ENCODE results near the gene CATSPER3.

Gene CATSPER3

GRCh38 chr5:135028791-135029476, 61.2 kb downstream of the CATSPER3 start:
- in situ Hi-C loops (cut with HindIII; ENCODE audit: low sequenced_read_pairs) = no loop called here

DNA sequence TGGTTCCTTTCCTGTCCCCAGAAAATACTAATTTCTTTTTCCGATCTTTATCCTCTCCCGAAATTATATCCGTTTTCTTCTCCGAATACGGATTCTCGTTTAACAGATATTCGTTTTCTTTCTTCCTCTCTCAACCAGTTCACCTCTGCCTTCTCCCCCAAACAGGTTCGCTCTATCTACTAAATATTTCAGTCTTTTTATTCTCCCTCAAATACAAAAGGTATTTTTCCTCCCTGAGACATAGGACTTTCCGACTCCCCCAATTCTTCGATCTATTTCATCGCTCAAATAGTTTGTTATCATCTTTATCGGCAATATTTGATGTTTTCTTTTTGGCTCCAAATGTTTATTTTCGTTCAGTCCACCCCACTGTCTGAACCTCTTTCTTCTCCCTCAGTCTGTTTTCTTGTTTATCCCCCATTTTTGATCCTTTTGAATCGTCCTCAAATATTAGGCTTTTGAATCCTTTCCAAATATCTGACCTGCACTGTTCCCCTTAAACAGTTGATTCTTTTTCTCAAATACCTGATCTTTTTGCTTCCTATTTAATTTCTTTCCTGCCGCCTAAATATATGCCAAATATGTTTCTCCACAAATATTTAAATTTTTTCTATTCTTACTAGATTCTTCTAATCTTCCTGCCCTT, 61.9 kb downstream of the CATSPER3 start:
- in situ Hi-C loops (cut with HindIII; ENCODE audit: low sequenced_read_pairs) = no loop called here

DNA sequence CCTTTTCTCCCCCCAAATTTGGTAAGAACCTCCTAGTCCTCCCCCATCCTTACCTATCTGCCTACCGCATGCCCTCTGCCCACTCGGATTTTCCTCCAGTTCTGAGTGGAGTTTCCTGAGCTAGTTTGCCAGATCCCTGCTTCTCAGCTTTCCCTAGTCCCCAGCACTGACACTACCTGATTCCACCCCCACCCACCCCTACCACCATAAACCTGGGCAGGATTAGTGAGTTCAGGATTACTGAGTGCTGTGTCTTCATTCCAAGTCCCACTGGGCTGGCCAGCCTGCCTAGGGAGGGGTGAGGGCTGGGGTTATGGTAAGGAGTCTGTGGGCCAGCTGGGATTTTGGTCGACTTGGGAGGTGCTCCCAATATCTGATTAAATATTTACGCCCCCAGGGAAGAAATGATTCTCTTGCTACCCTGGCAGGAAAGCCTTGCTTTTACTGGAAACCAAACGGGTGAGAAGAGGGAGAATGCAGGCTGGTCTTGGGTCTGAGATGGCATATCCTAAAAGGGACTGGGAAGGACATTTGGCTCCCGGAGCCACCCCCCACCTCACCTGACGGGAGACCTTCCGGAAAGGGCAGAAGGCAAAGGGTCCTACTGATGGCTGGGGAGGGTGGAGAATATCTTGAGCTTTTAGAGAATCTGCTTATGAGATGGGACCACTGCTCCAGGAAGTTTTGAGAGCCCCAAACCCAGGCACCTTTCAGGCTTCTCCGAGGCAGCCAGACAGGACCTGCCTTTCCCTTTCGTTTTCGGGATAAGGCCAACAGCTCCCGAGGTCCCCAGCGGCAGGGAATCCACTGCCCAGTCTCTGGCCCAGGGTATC, 62.6 kb downstream of the CATSPER3 start:
- in situ Hi-C loops (cut with HindIII; ENCODE audit: low sequenced_read_pairs) = no loop called here

DNA sequence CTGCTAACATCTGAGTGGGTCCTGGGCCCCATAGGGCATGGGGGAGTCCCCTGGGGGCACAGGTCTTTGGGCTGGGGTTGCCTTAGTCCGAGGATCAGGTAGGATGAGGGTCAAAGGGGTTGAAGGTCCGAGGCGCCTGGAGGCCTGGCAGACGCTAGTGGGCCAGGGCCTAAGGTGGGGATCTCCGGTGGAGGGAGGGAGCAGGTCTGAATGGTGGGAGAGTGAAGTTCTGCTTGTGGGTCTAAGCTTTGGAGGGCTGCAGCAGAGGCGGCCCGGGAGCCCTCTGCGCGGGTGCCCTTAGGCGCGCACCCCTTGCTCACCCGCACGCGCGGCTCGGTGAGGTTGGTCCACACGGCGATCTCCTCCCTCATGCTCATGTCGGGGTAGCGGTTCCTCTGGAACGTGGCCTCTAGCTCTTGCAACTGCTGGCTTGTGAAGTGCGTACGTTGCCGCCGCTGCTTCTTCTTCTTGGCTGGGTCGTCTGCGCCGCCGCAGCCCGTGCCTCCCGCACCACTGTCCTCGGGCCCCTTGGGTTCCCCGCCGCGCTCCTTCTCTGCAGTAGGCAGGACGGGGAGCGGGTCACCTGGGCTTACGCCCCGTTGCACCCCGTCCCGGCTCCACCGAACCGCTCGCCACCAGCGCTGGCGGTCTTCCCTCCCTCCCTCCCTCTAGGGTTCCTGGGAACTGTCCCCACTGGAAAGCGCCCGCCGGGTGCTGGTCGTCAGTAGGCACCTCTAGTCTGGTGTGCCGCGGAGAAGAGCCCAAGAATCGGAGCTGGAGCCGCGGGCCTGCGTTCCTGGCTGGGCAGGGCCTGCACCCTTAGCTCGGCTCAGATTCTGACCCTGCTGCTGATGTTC, 63.5 kb downstream of the CATSPER3 start:
- in situ Hi-C loops (cut with HindIII; ENCODE audit: low sequenced_read_pairs) = no loop called here

GRCh38 chr5:135031813-135032694, 64.3 kb downstream of the CATSPER3 start:
- in situ Hi-C loops (cut with HindIII; ENCODE audit: low sequenced_read_pairs) = no loop called here

- in situ Hi-C loops (cut with HindIII; ENCODE audit: low sequenced_read_pairs) = no loop called here
These were observed 64.9 kb downstream of the CATSPER3 start for GRCh38 chr5:135032695-135032998.

DNA sequence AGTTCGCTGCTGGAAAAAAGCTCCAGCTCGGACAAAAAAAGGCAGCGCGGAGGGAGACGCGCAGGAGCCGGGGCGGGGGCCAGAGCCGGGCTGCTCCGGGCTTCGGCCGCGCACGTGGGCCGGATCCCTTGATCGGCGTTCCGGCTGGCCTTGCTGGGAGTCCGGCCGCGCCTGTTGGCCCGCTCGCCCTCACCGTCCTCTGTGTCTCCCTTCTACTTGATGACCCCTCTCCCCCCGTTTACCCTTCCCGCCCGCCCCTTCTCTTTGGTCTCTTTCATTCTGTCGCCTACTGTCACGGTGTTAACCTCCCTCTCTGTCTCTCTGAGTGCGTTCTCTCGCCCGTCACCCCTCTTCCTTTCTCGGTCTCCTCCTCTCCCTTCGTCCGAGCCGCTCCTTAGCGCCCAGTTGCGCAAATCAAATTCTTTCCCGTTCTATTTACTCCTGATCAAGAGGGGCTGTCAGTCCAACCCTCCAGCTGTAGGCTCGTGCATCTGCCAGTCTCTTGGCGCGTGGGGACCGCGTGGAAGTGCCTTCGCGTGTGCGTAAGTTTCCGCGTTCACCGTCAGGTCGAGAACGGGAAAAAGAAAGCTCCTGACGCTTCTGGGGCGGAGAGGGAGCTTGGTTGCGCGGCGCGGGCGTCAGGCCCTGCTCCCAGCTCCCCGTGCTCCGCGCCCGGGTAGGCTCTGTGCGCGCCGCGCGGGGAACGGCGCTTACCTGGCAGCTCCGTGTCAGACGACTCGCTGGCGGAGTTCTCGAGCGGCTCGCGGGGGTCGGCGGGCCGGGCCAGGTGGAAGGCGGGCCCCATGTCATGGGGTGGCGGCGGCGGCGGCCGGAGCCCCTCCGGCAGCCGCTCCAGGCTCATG, 65.5 kb downstream of the CATSPER3 start:
- in situ Hi-C loops (cut with HindIII; ENCODE audit: low sequenced_read_pairs) = no loop called here

GRCh38 chr5:135033901-135034235, 66.2 kb downstream of the CATSPER3 start, which contains the start of gene PITX1:
TSS of gene PITX1 (minus strand) at chr5:135034228. CDS start at chr5:135033881, 347 bp downstream.
- in situ Hi-C loops (cut with HindIII; ENCODE audit: low sequenced_read_pairs) = no loop called here

DNA sequence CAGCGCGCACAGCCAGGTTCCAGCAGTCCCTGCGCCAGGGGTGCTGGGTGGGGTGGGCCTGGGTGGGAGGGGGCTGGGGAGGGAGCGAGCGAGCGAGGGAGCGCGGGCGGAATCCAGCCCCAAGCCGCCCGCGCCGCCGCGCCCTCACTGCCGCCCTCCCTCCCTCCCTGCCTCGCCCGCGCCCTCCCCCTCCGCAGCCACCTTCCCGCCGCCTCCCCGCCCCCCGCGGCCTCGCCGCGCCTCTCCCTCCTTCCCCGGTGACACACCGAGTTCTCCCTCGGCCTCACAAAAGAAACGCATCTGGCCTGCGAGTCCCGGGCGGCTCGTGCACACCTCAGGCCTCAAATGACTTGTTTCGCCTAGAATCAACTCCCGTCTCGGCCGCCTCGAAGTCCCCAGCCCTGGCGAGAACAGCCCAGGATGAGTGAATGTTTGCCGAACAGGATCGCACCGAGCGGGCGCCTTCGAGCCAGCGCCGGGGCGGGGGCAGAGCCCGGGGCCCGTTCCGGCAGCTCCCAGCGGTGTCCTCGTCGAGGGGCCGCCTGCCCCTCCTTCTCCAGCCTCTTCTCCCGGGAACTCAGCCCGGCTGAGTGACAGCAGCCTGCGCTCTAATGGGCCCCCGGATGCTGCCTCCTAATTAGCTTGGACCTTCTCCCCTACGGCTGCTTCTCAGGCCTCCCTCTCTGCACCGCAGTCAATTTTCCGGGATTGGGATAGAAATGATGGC, 66.7 kb downstream of the CATSPER3 start:
- in situ Hi-C loops (cut with HindIII; ENCODE audit: low sequenced_read_pairs) = no loop called here

GRCh38 chr5:135034963-135035677, 67.4 kb downstream of the CATSPER3 start:
- in situ Hi-C loops (cut with HindIII; ENCODE audit: low sequenced_read_pairs) = no loop called here

DNA sequence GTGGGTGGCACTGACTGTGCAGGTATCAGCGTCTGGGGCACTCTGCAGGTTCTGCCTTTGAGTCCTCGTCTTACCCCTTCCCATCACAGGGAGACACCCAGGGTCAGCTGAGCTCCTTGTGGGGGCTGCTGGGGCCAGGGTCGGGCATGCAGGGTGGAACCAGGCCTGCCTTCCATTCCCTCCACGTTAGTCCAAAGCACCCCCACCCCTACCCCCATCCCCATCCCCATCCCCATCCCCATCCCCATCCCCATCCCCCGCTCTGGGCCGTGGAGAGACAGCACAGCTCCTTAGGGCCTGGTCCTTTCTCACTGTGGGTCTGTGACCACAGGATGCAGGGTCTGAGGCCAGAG, 67.9 kb downstream of the CATSPER3 start:
- in situ Hi-C loops (cut with HindIII; ENCODE audit: low sequenced_read_pairs) = no loop called here

- in situ Hi-C loops (cut with HindIII; ENCODE audit: low sequenced_read_pairs) = no loop called here
These were observed 68.7 kb downstream of the CATSPER3 start for GRCh38 chr5:135036405-135036804.

GRCh38 chr5:135037519-135038204, 70.0 kb downstream of the CATSPER3 start:
- in situ Hi-C loops (cut with HindIII; ENCODE audit: low sequenced_read_pairs) = no loop called here

DNA sequence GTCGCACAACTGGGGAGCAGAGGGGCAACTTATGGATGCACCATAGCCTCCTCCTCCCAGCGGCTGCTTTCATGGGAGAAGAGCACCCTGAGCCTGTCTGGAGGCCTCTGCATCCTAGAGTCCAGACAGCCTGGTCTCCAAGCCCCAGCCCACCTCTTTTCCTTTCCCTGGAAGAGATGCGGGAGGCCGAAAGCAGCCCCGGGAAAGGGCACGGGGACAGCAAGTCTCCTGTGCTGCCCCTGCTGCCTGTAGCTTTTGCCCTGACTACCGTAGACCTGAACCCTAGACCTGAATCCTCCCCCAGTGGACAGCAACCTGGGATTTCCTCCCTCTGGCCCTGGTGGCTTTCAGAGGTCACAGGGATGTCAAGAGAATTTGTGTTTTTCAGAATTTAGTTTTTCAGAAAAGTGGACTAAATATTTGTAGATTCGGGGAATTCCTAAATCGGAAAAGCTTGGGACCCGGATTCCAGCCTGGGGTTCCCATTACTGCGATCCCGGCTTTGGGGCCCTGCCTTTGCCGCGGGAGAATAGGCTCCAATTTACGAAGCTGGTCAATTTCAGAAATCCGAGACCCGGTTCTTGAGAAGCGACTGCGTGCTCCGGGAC, 70.6 kb downstream of the CATSPER3 start:
- in situ Hi-C loops (cut with HindIII; ENCODE audit: low sequenced_read_pairs) = no loop called here

GRCh38 chr5:135038813-135039270, 71.1 kb downstream of the CATSPER3 start:
- in situ Hi-C loops (cut with HindIII; ENCODE audit: low sequenced_read_pairs) = no loop called here

DNA sequence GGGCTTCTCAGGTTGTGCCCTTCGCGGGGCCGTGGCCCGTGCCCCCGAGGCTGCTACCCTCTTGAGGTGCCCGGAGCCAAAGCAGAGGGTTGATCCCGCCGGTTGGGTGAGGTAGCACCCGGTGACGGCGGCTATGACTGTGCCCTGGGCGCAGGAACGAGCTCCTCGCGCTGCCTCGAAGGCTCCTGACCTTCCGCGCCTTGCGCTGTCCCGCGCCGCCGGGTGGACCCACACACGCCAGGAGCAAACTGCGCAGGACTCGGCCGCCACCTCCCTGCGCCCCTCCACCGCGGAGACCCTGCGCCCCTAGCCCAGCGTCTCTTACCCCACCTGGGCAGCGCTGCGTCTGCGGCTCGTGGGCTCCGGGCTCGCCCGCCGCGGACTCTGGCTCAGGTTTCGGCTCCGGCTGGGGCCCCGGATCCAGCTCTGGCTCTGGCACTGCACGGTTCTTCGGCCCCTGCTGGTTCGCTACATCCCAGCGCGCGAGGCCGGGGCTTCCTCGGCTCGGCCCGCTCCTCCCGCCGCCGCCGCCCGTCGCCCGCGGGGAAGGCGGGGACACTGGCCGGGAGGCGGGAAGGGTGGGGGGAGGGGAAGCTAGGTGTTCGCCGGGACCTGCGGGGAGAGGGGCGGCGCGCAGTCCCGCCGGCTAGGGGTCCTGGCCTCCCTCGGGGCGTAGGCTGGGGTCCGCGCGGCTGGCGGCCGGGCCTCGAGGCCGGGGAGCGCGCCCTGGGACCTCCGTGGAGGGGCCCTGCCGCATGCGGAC, 71.7 kb downstream of the CATSPER3 start:
- in situ Hi-C loops (cut with HindIII; ENCODE audit: low sequenced_read_pairs) = loop anchor here (5.0 kb wide), 2 partner anchors 37 to 58 kb away; no protein-coding TSS in a partner anchor

All from endothelial cell of hepatic sinusoid (primary cell).